IPS-15b (cell line): ENCODE results near the gene GPC6.

ENCODE experiments used
- H3K27me3 ChIP-seq: one replicate; pipeline ENCODE4 v1.6.1; 2013; ENCODE audit warnings: low read length; ENCODE audit not compliant: control insufficient read depth, insufficient read depth
- H3K36me3 ChIP-seq: one replicate; pipeline ENCODE4 v1.6.1; 2013; ENCODE audit warnings: low read length; ENCODE audit not compliant: control insufficient read depth, insufficient read depth
- H3K4me1 ChIP-seq: one replicate; pipeline ENCODE4 v1.6.1; 2013; ENCODE audit warnings: mild to moderate bottlenecking, low read length; ENCODE audit not compliant: control insufficient read depth, insufficient read depth
- H3K4me3 ChIP-seq: one replicate; pipeline ENCODE4 v1.5.1; 2013; ENCODE audit warnings: low read depth, low read length
- H3K9ac ChIP-seq: one replicate; pipeline ENCODE4 v1.6.1; 2013; ENCODE audit warnings: low read depth, mild to moderate bottlenecking, low read length
- H3K9me3 ChIP-seq: one replicate; pipeline ENCODE4 v1.6.1; 2013; ENCODE audit warnings: mild to moderate bottlenecking, low read length; ENCODE audit not compliant: control insufficient read depth, insufficient read depth

GPC6 gene

GRCh38 chr13:94313926-94314325 is 1087.3 kb downstream of the GPC6 start:
- Histone ChIP-seq H3K9me3 (no peaks in the 10 kb centered on the region), H3K27me3 (no peaks in the 10 kb centered on the region), H3K9ac (no peak overlapping the region), H3K4me1 (peaks cover 19% of the 10 kb centered on the region), H3K36me3 (no peaks in the 10 kb centered on the region), H3K4me3 (no peak overlapping the region)

GRCh38 chr13:94315188-94315587 is 1088.6 kb downstream of the GPC6 start:
- no peaks in the 10 kb centered on the region for H3K9me3 ChIP-seq

GRCh38 chr13:94317063-94317491 is 1090.5 kb downstream of the GPC6 start:
- H3K9ac ChIP-seq, result no peak overlapping the region

More at GRCh38 chr13:94315188-94315587, 1088.6 kb downstream of the GPC6 start:
- no peaks in the 10 kb centered on the region for H3K27me3 ChIP-seq
- peaks cover 19% of the 10 kb centered on the region for H3K4me1 ChIP-seq
- no peak overlapping the region for H3K9ac ChIP-seq
- no peaks in the 10 kb centered on the region for H3K36me3 ChIP-seq
- no peak overlapping the region for H3K4me3 ChIP-seq

GRCh38 chr13:94318418-94318817 is 1091.8 kb downstream of the GPC6 start:
- H3K9ac ChIP-seq, result no peak overlapping the region
- H3K27me3 ChIP-seq, result no peaks in the 10 kb centered on the region
- no peaks in the 10 kb centered on the region for H3K36me3 ChIP-seq
- H3K4me3 ChIP-seq, result no peak overlapping the region
- H3K9me3 ChIP-seq, result no peaks in the 10 kb centered on the region
- H3K4me1 ChIP-seq, result peaks cover under 1% of the 10 kb centered on the region

More at GRCh38 chr13:94317063-94317491, 1090.5 kb downstream of the GPC6 start:
- no peaks in the 10 kb centered on the region for H3K9me3 ChIP-seq
- H3K36me3 ChIP-seq, result no peaks in the 10 kb centered on the region
- no peak overlapping the region for H3K4me3 ChIP-seq
- no peaks in the 10 kb centered on the region for H3K27me3 ChIP-seq
- H3K4me1 ChIP-seq, result peaks cover 14% of the 10 kb centered on the region

- H3K4me3 ChIP-seq, result no peak overlapping the region
Measured at GRCh38 chr13:94319501-94319900, 1092.9 kb downstream of the GPC6 start.

GRCh38 chr13:94322925-94323763 is 1096.5 kb downstream of the GPC6 start:
- Histone ChIP-seq H3K27me3 (no peaks in the 10 kb centered on the region), H3K9ac (no peak overlapping the region), H3K9me3 (no peaks in the 10 kb centered on the region), H3K4me1 (no peaks in the 10 kb centered on the region), H3K36me3 (no peaks in the 10 kb centered on the region), H3K4me3 (no peak overlapping the region)

More at GRCh38 chr13:94319501-94319900, 1092.9 kb downstream of the GPC6 start:
- no peak overlapping the region for H3K9ac ChIP-seq
- no peaks in the 10 kb centered on the region for H3K27me3 ChIP-seq
- no peaks in the 10 kb centered on the region for H3K36me3 ChIP-seq
- H3K4me1 ChIP-seq, result no peaks in the 10 kb centered on the region
- no peaks in the 10 kb centered on the region for H3K9me3 ChIP-seq

GRCh38 chr13:94323764-94324758 is 1097.5 kb downstream of the GPC6 start:
- H3K36me3 ChIP-seq, result no peaks in the 10 kb centered on the region
- no peak overlapping the region for H3K4me3 ChIP-seq
- no peaks in the 10 kb centered on the region for H3K4me1 ChIP-seq
- no peaks in the 10 kb centered on the region for H3K9me3 ChIP-seq
- H3K27me3 ChIP-seq, result no peaks in the 10 kb centered on the region
- no peak overlapping the region for H3K9ac ChIP-seq

GRCh38 chr13:94324767-94325540 is 1098.3 kb downstream of the GPC6 start:
- no peaks in the 10 kb centered on the region for H3K36me3 ChIP-seq
- no peaks in the 10 kb centered on the region for H3K9me3 ChIP-seq
- no peak overlapping the region for H3K9ac ChIP-seq
- no peak overlapping the region for H3K4me3 ChIP-seq
- no peaks in the 10 kb centered on the region for H3K4me1 ChIP-seq
- H3K27me3 ChIP-seq, result no peaks in the 10 kb centered on the region

GRCh38 chr13:94325650-94326049 is 1099.0 kb downstream of the GPC6 start:
- Histone ChIP-seq H3K9ac (no peak overlapping the region), H3K4me3 (no peak overlapping the region), H3K36me3 (no peaks in the 10 kb centered on the region), H3K27me3 (no peaks in the 10 kb centered on the region), H3K4me1 (no peaks in the 10 kb centered on the region), H3K9me3 (no peaks in the 10 kb centered on the region)

- H3K9ac ChIP-seq, result no peak overlapping the region
- H3K4me1 ChIP-seq, result no peaks in the 10 kb centered on the region
- H3K9me3 ChIP-seq, result no peaks in the 10 kb centered on the region
- no peaks in the 10 kb centered on the region for H3K27me3 ChIP-seq
- no peaks in the 10 kb centered on the region for H3K36me3 ChIP-seq
- no peak overlapping the region for H3K4me3 ChIP-seq
Measured at GRCh38 chr13:94327318-94327717, 1100.7 kb downstream of the GPC6 start.

- Histone ChIP-seq H3K9me3 (no peaks in the 10 kb centered on the region), H3K4me1 (no peaks in the 10 kb centered on the region), H3K4me3 (no peak overlapping the region), H3K27me3 (no peaks in the 10 kb centered on the region), H3K9ac (no peak overlapping the region), H3K36me3 (no peaks in the 10 kb centered on the region)
Measured at GRCh38 chr13:94328381-94329041, 1101.9 kb downstream of the GPC6 start.
